Neuron (in vitro differentiated cells): Measurements from ENCODE around the gene PTPRG.

ENCODE experiments used
- H2AFZ ChIP-seq: one replicate; pipeline ENCODE4 v1.6.1; 2013; ENCODE audit warnings: low read depth, mild to moderate bottlenecking, inconsistent platforms, low read length, moderate library complexity
- H3K27me3 ChIP-seq: one replicate; pipeline ENCODE4 v1.6.1; 2013; ENCODE audit warnings: low read length; ENCODE audit not compliant: insufficient read depth
- H3K36me3 ChIP-seq: one replicate; pipeline ENCODE4 v1.6.1; 2013; ENCODE audit warnings: low read length; ENCODE audit not compliant: insufficient read depth
- H3K4me1 ChIP-seq: one replicate; pipeline ENCODE4 v1.6.1; 2013; ENCODE audit warnings: low read length; ENCODE audit not compliant: insufficient read depth
- H3K4me3 ChIP-seq: 2 replicates; pipeline ENCODE4 v1.5.1; 2013; ENCODE audit warnings: mild to moderate bottlenecking, low read length, moderate library complexity
- H3K9me3 ChIP-seq: one replicate; pipeline ENCODE4 v1.6.1; 2013; ENCODE audit warnings: low read length

The PTPRG gene

DNA sequence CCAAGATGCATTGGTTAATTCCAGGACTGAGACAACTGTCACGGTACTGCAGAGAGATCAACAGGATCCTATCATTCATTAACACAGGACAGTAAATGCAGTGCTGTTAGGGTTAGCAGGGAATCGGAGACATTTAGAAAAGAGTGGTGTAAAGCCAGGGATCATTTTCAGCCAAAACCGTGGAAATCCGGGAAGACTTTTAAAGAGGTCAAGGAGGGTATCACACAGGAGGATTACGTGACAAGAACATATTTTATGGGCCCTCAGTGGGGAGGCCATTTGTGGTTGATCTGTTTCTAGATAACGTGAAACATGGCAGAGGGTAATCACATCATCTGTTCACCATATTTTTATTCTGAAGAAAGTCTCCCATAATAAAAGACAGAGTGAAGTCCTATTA lies 216.1 kb downstream of the PTPRG start:
- Histone ChIP-seq H3K4me1 (no peaks in the 10 kb centered on the region), H3K27me3 (no peaks in the 10 kb centered on the region), H3K9me3 (no peaks in the 10 kb centered on the region)

GRCh38 chr3:61778095-61778494 lies 216.7 kb downstream of the PTPRG start:
- Histone ChIP-seq H3K4me3 (no peak overlapping the region), H3K36me3 (no peaks in the 10 kb centered on the region), H3K27me3 (no peaks in the 10 kb centered on the region), H3K9me3 (no peaks in the 10 kb centered on the region), H2AFZ (no peak overlapping the region), H3K4me1 (no peaks in the 10 kb centered on the region)

More for the DNA sequence above, 216.1 kb downstream of the PTPRG start:
- Histone ChIP-seq H2AFZ (no peak overlapping the region), H3K4me3 (no peak overlapping the region), H3K36me3 (no peaks in the 10 kb centered on the region)

DNA sequence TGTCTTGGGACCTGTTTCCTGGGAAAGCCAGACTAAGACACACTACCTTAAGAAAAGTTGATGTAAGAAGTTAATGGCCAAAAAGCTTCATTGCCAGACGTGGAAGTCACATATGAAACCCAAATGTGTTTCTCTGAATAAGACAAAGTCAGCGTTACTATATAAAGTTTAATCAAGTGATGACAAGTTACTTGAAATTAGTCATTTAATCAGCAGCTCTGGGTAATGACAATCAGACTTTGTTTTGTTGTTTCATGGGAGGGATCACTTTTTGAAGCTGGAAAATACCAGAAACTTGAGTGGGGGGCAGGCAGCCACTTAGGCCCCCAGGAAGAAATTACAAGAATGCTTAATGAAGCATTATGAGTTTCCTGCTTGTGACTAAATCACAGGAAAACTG lies 218.6 kb downstream of the PTPRG start:
- Histone ChIP-seq H3K36me3 (no peaks in the 10 kb centered on the region), H3K4me1 (no peaks in the 10 kb centered on the region), H3K4me3 (no peak overlapping the region), H3K27me3 (no peaks in the 10 kb centered on the region), H2AFZ (no peak overlapping the region), H3K9me3 (no peaks in the 10 kb centered on the region)

DNA sequence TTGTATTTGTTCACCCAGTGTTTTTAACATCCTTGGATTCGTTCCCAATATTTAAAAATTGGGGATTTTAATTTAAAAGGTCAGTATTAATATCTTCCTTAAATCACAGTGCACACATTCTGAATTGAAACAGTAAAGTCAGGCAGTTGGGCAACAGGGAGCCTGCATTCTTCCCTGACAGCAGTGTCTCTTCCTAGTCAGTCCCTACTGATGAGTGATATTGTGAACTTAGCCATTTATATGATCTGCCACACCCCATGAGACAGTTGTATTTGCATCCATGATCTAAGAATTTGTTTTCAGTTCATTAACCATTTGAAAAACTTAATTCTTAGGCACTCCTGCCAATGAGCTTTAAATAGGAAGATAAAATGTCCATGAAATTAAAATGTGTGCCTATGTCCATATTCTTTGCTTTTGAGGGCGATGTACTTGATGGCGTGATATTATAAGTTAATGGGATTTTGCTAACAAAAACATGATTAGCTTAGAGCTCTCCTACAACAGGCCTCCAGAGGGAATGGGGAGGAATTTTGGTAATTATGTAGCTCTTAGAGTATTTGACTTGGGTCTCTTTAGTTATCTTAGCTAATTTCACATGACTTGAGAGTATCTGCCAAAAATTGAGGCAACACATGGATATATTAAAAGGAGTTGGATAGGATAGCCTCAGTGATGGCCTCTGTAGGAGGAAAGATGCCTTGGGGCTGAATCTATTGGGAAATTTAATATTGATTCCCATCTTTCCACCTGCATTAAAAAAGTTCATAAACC lies 219.3 kb downstream of the PTPRG start:
- Histone ChIP-seq H2AFZ (no peak overlapping the region), H3K36me3 (no peaks in the 10 kb centered on the region), H3K4me1 (no peaks in the 10 kb centered on the region), H3K9me3 (peaks cover under 1% of the 10 kb centered on the region), H3K27me3 (no peaks in the 10 kb centered on the region), H3K4me3 (no peak overlapping the region)

DNA sequence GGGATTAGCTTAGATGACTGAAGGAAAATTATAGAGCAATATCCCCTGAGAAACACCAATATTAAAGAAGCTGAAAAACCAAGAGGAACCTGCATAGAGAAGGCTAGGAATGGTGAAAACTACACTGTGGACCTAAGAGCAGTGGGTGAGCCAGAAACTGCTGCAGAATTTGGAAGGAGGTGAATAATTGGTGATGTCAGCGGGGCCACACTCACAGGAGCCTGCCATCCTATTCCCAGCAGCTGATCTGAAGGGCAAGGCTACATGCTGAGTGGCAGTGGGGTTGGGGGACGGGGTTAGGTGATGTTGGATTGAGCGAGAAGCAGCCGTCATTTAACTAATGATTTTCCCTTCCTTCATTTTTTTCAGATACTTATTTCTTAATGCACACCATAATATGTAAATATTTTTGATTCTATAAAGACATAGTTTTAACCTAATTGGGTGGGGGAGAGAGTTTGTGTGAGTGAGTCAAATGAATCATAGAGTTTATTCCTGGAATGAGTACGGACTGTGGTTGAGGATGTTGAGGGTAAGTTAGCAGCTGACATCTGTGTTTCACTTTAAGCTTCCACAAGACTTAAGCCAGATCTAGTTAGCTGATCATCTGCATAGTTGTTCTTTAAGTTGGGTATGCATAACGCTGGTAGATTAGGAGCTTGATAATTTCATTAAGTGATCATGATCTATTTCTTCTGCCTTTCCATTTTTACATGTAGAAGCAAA lies 222.8 kb downstream of the PTPRG start:
- no peak overlapping the region for H2AFZ ChIP-seq
- H3K9me3 ChIP-seq, result peaks cover 2% of the 10 kb centered on the region
- no peaks in the 10 kb centered on the region for H3K4me1 ChIP-seq
- H3K36me3 ChIP-seq, result no peaks in the 10 kb centered on the region
- no peaks in the 10 kb centered on the region for H3K27me3 ChIP-seq
- no peak overlapping the region for H3K4me3 ChIP-seq

DNA sequence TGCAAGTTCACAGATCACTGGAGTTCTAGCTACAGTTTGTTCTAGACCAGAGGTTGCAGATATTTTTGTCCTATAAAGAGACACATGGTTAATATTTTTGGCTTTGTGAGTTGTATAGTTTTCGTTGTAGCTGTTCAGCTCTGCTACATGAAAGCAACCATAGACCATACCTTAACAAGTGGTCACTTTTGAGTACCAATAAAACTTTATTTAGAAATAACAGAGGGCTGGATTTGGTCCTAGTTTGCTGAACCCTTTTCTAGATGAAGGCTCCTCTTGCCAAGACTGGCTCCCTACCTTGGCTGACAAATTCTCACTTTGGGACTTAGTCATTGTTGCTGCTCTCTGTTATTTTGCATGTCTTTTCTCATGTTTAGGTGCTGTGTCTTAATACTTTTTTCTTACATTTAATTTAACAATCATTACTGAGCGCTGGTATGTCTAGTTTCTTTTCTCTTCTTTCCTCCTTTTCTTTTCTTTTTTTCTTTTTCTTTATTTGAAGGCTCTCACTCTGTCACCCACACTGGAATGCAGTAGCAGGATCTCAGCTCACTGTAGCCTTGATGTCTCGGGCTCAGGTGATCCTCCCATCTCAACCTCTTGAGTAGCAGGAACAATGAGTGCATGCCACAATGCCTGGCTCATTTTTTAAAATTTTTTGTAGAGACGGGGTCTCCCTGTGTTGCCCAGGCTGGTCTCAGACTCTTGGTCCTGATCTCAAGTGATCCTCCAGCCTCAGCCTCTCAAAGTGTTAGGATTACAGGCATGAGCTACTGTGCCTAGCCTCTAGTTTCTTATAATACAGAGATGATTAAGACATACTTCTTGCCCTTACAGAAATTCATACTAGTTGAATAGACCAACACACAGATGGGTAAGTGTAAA lies 227.5 kb downstream of the PTPRG start:
- Histone ChIP-seq H3K9me3 (peaks cover 2% of the 10 kb centered on the region), H2AFZ (no peak overlapping the region), H3K4me3 (no peak overlapping the region), H3K36me3 (no peaks in the 10 kb centered on the region), H3K4me1 (no peaks in the 10 kb centered on the region), H3K27me3 (no peaks in the 10 kb centered on the region)

DNA sequence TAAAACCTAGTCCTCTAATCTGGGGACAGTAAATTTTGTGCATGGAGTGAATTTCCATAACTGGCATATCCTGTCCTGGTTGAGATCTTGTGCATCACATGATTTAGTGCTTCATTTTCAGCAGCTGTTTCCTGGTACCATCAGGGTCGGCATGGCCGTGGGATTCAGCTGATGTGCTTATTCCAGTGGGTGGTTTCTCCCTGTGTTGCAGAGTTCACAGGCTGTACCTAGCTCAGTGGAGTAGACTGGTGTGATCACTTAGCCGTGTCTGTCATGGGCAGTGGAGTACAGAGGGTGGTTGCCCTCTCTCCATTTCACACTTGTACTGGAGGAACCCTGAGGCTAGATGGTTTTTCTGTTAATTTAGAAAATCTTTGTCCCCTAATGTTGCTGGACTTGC lies 228.5 kb downstream of the PTPRG start:
- Histone ChIP-seq H3K9me3 (peaks cover 2% of the 10 kb centered on the region), H3K36me3 (no peaks in the 10 kb centered on the region), H3K4me1 (no peaks in the 10 kb centered on the region), H3K4me3 (no peak overlapping the region), H3K27me3 (no peaks in the 10 kb centered on the region), H2AFZ (no peak overlapping the region)

- H3K9me3 ChIP-seq, result peaks cover 2% of the 10 kb centered on the region
- no peak overlapping the region for H2AFZ ChIP-seq
- no peaks in the 10 kb centered on the region for H3K36me3 ChIP-seq
- no peak overlapping the region for H3K4me3 ChIP-seq
- H3K27me3 ChIP-seq, result no peaks in the 10 kb centered on the region
- no peaks in the 10 kb centered on the region for H3K4me1 ChIP-seq
These were observed 229.0 kb downstream of the PTPRG start for GRCh38 chr3:61790411-61790810.

- Histone ChIP-seq H3K4me1 (peaks cover 10% of the 10 kb centered on the region), H3K27me3 (no peaks in the 10 kb centered on the region), H3K4me3 (no peak overlapping the region), H3K9me3 (no peaks in the 10 kb centered on the region), H3K36me3 (no peaks in the 10 kb centered on the region), H2AFZ (no peak overlapping the region)
These were observed 231.7 kb downstream of the PTPRG start for GRCh38 chr3:61793056-61793455.

DNA sequence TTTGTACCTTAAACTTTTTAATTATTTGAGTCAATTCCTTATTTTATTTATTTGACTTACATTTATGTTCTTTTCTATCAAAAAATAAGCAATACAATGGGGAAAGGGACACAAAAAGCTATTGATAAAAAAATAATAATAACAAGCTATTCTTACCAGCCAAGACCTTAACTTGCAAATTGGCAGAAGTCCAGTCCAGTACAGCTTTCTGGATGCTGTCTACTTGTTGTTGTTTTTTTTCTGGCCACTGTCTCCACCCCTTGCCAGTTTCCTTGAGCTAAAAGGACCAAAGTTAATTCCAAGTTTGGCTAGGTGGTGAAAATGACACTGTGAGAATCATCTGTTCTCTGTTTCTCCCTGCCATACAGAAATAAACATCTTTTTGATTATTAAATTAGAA lies 232.2 kb downstream of the PTPRG start:
- no peak overlapping the region for H2AFZ ChIP-seq
- H3K4me1 ChIP-seq, result peaks cover 10% of the 10 kb centered on the region
- no peaks in the 10 kb centered on the region for H3K9me3 ChIP-seq
- no peaks in the 10 kb centered on the region for H3K27me3 ChIP-seq
- H3K4me3 ChIP-seq, result no peak overlapping the region
- no peaks in the 10 kb centered on the region for H3K36me3 ChIP-seq

- no peak overlapping the region for H2AFZ ChIP-seq
- no peaks in the 10 kb centered on the region for H3K27me3 ChIP-seq
- H3K4me1 ChIP-seq, result peaks cover 10% of the 10 kb centered on the region
- no peaks in the 10 kb centered on the region for H3K9me3 ChIP-seq
- no peak overlapping the region for H3K4me3 ChIP-seq
- H3K36me3 ChIP-seq, result no peaks in the 10 kb centered on the region
These were observed 233.0 kb downstream of the PTPRG start for GRCh38 chr3:61794341-61794740.

DNA sequence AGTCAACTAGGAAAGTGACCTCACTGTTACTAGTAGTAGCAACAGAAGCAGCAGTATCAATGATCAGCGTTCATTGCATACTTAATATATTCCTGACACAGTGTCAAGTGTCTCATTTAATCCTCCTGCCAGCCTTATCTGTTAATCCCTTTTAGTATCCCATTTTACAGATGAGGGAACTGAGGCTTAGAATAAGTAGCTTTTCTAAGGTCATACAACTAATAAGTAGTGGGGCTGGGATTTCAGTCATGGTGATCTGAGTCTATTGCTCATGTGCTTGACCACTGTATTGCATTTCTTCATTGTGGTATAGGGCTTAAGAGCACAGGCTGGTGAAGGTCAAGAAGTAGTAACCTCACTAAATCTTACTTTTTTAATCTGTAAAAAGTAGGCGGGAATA lies 233.6 kb downstream of the PTPRG start:
- no peak overlapping the region for H2AFZ ChIP-seq
- no peaks in the 10 kb centered on the region for H3K36me3 ChIP-seq
- H3K4me3 ChIP-seq, result no peak overlapping the region
- H3K9me3 ChIP-seq, result no peaks in the 10 kb centered on the region
- H3K27me3 ChIP-seq, result no peaks in the 10 kb centered on the region
- H3K4me1 ChIP-seq, result peaks cover 10% of the 10 kb centered on the region

DNA sequence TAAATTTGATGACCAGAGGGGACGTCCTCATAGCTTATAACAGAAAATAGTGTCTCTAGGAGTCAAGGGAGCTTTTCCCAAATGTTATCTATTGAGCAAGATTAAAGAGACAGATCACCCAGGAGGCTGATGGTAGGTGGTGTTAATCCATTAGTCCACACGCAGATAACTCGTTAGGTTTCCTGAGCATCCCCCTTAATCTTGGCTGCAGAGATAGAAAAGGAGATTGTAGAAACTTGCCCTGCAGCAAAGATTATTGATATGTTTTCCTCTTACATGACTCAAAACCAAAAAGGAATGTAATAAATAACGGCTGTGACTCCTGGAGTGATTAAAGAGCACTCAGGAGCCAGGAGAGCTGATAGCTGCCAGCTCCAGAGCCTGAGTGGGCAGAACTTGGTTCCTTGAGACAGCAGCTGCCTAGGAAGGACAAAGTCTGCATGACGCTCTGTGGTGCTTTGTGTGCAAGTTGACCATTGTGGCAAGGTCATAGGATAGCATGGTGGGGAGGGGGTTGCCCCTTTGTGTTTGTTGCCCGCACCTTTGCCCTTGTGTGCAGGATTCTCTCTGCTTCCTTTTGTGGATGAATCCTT lies 234.8 kb downstream of the PTPRG start:
- H3K9me3 ChIP-seq, result no peaks in the 10 kb centered on the region
- no peak overlapping the region for H3K4me3 ChIP-seq
- H3K36me3 ChIP-seq, result no peaks in the 10 kb centered on the region
- no peaks in the 10 kb centered on the region for H3K27me3 ChIP-seq
- H2AFZ ChIP-seq, result no peak overlapping the region
- peaks cover 10% of the 10 kb centered on the region for H3K4me1 ChIP-seq
